GM21526 (cell line): ENCODE results near the gene UBR4.

ENCODE experiments used
- ATAC-seq: cut with Tn5 transposase; IDR thresholded peaks from one replicate; pipeline ENCODE4 v1.9.1; 2021; ENCODE audit warnings: moderate library complexity; ENCODE audit not compliant: unreplicated experiment, low FRiP score

The UBR4 gene

DNA sequence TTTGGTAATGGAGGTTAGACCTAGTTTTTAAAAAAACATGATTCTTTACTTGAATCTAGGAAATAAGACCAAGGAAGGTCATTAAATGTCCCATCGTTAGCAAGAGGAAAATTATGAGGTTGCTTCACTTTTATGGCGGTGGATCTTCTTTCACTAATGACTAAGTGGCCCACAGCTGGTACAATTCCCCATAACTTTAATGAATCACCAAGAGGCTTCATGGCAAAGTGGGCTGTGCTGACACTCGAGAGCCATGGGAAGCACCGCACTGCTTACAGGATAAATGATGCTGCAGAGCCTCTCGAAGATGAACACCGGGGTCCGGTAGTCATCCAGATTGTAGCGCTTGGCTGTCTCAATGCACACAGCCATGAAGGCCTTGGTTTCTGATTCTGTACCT, 108.8 kb downstream of the UBR4 start:
- ATAC-seq, result no peak

DNA sequence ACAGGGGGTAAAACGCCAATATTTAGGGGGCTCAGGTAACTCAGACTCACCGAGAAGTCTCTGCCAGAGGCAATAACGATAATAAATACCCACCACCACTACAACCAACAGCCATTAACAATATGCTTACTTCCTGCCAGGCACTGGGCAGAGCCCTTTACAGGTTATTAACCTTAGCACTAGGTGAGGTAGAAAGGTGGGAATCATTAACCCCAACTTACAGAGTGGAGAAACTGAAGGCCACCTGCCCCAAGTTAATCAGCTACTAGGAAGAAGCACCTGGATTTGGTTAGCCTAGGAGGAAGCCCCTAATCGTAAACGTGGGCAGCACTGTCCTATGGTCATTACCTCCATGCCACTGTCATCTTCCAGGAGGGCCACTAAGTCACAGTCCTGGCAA, 110.0 kb downstream of the UBR4 start:
- ATAC-seq, result no peak

DNA sequence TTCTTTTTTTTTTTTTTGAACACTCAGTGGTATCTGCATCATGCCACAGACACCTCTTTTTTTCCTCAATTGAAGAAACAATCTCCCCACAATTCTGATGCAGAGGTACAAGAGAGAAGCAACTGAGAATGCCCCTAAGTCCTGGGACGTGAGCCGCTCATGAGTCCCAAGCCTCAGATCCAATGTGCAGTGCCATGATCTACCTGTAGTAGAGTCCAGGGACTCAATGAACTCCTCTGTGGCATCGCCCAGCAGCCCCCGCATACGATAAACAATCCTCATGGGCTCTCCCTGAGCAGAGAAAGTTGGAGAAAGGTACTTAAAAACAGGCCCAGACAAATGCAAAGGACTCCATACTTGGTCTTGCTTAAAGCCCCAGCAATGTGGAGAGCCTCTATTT, 113.1 kb downstream of the UBR4 start:
- no peak for ATAC-seq

DNA sequence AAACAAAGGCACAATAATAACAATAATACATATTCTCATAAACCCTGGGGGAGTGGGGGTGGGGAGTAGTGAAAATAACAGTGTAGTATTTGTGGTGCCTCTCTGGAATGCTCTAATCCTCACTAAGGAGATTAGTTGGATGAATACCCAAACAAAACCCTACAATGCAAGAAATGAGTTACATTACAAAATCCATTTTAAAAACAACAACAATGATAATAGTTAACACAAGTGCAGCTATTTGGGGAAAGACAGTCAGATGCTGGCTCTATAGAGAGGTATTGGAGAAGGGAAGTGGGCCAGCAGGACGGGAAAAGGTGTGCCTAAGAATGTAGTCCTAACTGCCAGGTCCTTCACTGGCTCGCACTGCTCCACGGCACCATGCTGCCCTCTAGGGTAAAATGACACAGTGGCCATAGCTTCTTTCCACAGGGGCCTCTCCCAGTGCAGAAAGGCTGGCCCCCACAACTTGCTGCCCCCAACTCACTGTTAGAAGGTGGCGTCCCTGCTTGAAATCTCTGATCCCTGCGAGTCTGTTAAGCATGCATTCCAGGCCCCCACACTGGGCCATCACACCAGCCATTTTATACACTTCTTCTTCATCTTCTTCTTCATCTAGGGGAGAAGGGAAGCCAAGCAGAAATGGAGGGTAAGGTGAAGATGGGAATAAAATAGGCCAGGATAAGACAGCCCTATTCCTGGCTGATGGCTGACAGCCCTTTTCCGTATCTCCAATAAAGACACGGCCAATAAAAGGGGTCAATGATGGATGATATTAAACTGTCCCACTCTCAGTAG, 113.8 kb downstream of the UBR4 start:
- no peak for ATAC-seq

DNA sequence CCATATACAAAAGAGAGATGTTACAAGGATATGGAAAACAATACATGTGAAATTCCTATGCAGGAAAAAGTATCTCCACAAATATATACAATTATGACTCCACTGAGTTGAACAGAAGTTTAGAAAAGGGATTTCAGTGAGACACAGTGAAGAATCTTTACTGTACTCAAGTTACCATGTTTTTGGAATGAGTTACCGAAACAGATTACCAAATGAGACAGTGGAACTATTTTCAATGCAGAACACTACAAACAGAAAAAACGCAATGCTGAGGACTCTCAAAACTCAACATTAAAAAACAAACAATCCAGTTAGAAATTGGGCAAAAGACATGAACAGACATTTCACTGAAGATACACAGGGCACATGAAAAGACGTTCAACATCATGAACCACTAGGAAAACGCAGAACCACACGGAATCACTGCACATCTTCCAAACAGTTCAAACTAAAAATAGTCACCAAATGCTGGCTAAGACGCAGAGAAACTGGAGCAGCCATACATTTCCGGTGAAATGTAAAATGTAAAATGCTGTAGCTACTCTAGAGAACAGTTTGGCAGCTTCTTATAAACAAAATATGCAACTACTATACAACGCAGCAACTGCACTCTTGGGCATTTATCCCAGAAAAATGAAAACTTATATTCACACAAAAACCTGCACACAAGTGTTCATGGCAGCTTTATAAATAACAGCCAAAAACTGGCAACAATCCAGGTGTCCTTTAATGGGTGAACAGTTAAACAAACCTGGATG, 118.7 kb downstream of the UBR4 start:
- ATAC-seq, result no peak

DNA sequence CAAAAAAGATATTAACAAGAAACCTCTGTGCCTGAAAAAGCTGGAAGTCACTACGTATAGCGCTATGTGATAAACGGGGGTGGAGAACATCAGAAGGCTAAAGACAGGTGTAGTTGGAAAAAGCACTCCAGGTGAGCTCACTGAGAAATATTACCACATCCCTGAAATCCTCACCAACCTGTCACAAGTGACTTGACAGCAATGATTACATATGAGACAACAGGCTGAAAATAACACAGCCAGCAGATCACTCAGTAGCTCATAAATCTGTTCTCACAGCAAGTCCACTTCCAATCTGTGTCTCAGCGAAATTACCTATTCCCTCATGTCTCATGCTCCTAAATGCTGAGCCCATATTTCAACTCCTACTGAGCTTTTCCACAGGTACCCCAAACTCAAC, 120.5 kb downstream of the UBR4 start:
- no peak for ATAC-seq

DNA sequence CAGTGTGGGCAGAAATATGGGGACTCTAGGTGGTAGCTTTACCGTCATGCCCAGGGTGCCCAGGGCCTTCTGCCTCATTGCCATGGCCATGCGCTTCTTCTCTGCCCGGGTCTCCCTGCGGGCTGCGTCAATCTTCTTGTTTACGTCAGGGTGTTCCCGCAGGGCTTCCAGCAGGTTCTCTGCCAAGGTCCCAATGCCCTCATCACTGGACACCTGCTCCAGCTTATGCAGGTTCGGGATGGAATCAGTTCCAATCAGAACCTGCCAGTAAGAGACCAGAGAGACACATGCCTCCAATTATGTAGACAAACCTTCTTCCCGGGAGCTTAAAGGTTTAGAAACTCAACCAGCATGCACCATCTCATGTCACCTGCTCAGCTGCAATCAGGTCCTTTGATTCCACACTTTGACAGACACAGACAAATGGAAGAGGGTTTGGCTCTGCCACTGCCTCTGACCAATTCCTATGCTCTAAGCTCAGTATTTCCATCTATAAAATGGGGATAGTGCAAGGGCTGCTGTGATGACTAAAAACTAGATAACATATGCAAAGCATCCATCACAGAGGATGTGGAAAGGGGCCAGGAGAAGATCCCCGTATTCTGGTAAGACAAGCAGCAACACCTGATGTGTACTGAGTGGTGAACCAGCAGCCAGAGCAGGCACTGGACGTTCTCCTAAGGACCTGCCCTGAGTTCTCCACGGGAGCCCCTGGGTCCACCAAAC, 121.2 kb downstream of the UBR4 start:
- no peak for ATAC-seq

DNA sequence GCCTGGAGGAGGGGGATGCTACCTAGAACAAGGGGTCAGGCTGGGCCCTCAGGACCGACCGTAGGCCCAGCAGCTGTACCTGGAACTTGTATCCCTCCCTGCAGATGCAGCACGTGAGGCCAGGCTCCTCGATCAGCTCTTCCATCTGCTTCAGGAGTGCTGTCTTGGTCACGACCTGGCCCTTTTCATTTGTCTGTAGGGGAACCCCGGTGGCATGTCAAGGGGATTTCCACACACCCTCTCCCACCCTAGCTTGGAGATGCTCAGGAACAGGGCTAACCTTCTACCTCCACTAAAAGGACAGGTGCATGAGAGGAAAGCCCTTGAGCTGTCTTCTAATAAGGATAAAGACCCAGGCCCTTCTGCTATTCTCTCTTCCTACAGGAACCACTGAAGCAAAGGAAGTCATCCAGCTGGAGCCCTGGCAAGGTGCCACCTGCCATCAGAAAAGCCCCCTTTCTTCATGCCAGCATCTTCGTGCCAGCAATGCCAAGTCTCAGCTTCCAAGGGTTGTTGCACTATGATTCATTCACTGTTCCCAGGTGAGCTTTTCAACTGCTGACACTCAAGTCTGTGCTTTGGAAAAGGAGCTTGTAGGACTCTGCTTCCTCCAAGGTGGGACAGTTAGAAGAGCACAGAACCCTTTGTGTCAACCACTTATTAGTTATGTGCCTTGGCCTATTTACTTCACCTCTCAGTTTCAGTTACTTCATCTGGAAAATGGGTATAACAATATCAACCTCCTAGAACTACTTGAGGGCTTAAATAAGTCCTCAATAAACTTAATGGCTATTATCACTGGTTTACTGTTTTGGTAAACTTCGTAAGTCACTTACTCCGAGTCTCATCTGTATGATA, 122.1 kb downstream of the UBR4 start:
- ATAC-seq, result no peak

DNA sequence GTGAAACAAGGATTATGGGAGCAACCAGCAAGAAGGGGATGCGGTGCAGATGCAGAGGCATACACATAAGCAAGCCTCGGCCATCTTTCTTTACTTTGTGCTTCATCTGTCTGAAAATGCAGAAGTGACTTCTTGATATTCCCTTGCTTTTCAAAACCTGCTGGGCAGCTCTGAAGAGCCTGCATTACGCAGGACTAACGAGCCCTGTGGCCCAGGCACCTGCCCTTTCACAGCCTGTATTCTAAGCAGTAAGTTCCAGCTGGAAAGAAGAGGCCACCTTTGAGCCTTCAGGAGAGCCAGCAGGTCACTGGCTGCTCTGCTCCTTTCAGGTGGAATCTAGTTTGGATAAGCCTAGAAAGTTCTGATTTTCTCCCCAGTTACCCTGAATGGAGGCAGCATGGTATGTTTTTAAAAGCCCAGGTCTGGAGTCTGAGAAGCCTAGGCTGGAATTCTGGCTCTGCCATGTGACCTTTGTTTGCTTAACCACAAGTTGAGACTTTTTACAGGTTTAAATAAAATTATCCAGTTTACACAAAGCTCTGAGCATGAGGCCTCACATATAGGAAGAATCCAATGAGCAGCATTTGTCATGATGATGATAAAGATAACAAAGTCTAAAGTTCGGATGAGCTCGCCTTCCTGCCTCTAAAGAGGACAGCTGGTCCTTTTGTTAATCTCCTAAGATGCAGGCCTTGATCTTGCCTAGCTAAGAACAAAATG, 122.9 kb downstream of the UBR4 start:
- ATAC-seq, result no peak

DNA sequence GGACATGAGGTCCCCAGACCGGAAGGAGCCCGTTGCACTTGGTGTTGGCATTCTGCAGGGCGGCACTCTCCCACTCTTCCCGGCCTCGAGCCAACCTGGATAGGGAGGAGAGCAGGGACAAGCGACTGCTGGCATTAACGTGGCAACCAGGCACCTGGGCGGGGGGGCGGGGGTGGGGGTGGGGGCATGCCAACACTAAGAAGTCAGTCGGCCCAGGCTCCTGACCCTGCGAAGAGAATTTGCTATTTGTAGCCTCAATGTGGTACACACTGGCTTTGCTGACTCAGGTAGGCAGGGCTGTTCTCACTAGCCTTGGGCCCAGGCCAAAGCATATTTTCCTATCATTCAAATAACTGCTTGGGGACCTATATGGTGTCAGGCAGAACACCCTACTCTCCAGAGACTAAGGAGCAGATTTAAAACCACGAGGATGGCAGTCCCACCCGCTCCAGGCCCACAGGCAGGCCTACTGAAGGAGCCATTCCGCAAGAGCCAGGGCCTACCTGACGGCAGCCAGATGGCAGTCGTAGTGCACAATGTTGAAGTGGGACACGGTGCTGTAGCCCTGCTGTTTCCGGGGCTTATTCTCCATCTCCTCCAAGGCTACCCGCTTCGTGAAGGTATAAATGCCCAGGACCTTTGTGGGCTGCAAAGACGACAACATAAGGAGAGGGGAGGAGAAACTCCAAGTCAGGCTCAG, 123.7 kb downstream of the UBR4 start:
- ATAC-seq, result no peak

DNA sequence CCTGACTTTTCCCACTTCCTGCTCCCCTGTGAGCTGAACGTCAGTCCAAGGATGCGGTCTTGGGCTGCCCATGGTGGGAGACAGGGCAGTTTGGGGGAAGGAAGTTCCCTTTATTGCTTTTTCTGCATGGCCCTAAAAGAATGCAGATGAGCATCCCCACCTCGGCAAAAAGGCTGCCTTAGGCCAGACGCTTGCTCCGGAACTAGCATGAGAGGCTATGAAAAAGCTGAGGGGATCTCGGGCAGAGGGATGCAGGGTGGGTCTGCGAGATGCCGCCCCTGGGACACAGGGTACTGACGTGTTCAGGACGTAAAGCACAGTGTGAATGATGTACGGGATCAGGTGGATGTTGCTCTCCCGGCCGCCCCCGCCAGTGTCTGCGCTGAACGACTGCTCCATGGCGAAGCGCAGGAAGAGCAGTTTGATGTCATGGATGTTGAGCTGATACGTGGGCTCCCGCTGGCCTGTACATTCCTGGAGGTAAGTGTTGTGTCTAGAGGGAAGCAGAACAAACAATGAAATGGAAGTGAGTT, 125.8 kb downstream of the UBR4 start:
- ATAC-seq, result no peak

DNA sequence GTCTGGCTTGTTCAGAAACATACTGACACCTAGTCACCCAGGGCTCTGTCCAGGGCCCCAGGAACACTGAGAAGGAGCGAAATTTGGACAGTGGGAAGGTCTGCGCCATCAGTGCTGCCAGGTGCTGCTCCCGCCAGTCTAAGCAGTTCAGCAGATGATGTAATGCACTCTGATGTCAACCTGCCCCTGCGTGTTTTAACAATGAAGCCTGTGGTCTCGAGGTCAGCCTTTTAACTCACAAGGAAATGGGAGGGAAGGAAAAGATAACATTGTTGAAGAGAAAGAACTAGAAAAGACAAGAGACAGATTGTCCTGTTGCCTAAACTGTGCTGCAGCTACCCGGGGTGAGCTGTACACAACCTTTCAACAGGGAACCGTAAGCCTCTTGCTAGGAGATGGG, 127.0 kb downstream of the UBR4 start:
- ATAC-seq, result no peak

DNA sequence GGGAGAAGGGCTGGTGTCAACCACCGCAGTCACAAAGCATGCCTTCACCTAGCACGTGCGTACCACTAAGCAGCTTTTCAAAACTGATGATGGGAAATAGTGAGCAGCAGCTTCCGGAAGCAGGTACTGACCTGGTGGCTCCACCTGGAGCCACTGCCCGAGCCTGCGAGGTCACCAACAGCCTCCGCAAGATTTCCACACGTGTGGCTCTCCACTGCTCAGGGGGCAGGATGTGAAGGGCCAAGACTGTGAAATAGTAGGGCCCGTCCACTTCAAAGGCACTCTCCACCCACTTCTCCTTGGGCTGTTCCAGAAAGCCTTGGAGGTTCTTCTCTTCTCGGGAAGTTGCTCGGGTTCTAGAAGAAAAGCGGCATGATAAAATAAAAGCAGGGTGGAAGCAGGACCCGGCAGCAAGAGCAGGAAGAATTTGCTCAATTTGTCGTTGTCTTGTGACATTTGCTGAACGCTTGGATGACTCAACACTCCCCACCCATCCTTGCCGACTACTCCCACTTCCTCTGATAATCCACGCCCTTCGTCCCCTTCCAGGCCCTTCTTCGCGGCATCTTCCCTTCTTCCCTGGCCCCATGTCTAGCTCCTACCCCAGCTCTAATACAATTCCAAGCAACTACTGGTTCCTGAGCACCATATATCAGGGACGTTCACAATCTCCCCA, 128.7 kb downstream of the UBR4 start:
- no peak for ATAC-seq

DNA sequence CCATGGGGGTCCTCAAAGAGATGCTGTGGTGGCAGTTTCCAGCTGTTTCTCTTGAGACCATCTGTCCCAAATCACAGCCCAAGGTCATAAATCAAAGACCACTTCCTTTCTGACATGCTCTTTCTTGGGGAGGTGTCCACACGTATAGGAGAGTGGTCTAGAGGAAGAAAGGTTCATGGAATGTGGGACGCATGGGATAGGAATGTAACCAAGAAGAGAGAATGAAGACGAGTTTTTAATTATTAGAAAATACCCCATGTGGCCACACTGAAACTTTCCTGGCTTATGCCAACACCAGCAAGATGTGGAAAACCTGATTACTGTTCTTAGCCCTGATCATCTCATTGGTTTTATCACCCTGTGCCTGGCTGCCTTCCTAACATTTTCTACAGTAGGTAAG, 129.3 kb downstream of the UBR4 start:
- ATAC-seq, result no peak

DNA sequence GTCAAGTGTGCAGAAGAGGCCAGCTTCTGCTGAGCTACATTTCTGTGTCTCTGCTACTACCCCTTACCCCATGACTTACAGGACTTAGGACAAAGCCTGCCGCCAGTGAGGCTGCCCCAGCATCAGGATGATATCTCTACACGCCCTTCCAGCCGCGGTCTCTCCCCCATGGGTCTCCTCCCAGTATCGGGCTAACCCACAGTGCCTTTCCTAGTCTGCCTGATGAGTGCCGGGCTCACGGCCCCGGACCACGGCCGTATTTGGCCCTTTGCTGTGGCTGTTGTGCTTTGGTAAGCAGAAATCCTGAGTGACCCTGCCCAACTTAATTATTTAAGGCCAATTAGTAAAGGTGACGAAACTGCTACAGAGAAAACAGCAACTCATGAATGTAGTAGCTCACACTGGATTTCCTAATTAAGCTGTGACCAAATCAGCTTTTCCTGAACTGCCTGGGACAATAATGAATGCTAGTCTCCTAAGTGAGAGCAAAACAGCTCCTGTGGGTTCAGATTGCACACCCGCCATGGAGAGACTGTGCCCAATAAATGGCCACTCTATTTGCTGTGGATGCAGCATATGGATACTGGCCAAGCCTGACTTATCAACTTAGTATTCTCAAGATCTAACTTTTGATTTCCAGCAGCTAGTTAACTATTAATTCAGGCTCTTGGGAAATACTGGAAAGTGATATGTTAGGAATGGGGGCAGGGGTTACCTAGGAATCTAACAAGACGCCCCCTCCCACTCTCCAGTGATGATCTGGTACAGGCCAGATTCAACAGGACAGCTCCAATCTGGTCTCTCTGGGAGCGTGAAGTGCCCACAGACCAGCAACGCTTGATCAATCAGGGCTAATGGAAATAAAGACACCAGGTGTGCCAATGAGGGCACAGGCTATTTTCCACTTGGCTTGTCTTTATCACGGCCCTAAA, 130.3 kb downstream of the UBR4 start:
- ATAC-seq, result no peak

DNA sequence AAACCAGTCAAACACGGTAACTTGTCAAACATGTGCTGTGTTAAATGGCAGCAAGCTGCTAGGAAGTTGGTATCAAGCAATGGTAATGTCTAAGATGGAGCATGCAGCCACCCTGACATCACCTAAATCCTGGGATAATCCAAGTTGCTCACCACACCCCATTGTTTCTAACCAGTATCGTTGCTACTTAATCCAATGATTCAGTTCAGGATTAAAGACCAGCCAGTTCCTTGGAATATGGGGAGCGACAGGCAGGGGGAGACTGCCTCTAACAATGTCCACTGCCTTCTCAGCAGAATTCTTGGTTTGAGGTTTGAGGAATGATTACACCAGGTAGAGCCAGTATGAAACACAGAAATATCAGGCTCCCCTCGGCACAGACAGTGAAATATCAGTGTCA, 131.5 kb downstream of the UBR4 start:
- ATAC-seq, result no peak

DNA sequence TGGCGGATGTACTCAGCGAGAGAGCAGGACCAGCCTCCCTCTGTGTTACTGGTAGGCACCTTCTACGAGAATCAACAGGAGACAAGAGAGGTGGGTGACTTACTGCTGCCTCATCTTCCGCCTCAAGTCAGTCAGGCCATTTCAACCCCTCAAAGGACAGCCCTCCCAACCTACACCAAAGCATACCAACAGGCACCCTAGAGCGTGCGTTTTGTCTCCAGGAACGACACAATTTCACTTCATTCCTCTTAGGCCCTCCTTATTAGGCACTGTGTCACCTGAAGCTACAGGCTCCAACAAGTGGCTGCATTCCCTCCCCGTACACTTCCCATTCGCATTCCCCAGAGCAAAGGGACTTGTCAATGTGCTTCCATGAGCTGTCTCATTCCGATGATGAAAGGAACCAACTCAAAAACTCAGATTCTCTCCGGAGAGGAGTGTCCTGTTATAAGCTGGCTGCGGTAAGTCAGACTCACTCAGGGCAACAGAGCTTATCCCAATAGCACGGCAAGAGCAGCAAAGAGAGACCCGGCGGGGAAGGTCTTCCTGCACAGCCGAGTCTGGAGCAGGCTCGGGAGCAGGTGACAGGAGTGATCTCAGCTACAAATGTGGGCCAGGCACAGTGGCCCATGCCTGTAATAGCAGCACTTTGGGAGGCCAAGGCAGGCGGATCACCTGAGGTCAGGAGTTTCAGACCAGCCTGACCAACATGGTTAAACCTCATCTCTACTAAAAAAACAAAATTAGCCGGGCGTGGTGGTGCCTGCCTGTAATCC, 133.0 kb downstream of the UBR4 start:
- no peak for ATAC-seq
